IPS DF 4.7 (cell line): ENCODE data around the gene LIMS4.
"Not testable (repeated sequence)": the region's sequence is repeated elsewhere in the genome, so short reads cannot be mapped to it uniquely, and the experiment has no call there.

ENCODE experiments used
- DNase-seq: peaks from one replicate; pipeline ENCODE4 v3.0.0-alpha.2; 2013; ENCODE audit warnings: low spot score; ENCODE audit errors: extremely low read depth

Gene LIMS4

GRCh38 chr2:110450951-110451350, 21.7 kb downstream of the LIMS4 start:
- DNase-seq, result not testable (repeated sequence)

DNA sequence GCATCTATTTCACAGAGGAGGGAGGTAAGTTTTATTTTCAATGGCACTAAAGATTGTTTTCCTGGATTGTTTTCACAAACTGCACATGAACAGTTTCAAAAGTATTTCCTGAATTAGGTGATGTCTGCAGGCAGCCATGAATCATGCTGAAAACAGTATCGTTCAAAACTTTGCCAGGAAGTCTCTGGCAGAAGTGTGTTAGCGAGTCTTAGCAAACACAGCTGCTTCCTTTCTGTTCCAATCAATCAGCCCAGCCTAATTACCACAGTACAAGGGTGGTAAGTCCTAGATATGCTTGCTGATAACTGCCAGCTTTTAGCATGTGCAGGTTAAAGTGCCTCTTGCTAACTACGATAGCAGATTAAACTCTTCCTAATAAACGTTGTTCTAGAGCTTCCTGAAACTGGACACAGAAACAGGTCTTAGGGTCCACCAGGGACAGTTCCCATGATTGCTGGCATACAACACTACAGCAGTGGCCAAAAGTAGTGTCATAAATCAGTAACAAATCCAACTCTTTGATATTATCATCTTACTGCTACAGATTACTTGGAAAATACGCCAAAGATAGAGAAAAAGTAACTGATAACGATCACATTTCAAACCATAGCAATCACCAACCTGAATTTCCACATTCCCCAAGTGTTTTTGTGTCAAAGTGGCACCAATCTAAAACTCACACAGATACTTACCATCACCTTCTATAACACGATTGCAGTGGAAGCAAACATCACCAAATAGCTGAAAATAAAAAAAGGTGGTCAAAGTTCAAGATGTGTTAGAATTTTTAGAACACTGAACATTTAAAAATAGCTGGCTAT, 23.3 kb downstream of the LIMS4 start:
- DNase-seq, result not testable (repeated sequence)

- not testable (repeated sequence) for DNase-seq
These were observed 26.0 kb downstream of the LIMS4 start for GRCh38 chr2:110446644-110447043.

DNA sequence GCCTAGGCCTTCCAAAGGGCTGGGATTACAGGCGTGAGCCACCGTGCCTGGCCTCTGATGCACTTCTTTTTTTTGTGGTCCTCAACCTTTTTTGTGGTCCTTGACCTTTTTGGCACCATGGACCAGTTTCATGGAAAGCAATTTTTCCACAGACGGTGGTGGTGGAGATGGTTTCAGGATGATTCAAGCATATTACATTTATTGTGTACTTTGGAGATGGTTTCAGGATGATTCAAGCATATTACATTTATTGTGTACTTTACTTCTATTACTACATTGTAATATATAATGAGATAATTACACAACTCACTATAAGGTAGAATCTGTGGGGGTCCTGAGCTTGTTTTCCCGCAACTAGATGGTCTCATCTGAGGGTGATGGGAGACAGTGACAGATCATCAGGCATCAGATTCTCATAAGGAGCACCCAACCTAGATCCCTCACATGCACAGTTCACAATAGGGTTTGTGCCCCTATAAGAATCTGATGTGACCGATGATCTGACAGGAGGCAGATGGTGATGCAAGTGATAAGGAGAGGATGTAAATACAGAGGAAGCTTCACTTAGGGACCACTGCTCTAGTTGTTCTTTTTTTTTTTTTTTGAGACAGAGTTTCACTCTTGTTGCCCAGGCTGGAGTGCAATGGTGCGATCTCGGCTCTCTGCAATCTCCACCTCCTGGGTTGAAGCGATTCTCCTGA, 29.2 kb downstream of the LIMS4 start:
- DNase-seq, result not testable (repeated sequence)

DNA sequence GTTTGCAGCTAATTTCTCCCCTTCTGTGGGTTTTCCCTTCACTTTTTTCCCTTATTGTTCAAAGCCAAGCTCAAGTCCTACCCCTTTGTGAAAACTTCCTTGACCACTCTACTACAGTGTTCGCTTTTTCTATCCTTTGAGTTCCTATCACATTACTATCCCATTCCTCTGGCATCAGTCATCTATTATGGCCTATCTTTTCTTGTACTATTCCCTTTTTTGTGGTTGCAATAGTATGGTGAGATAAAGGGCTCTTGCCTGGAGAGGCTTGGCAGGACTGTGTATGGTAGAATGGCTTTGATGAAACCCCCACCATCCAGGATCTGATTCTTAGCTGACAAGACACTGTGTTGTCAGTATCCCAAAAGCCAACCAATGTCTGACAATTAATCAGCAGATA, 30.7 kb downstream of the LIMS4 start:
- not testable (repeated sequence) for DNase-seq

GRCh38 chr2:110434565-110434964, 38.1 kb downstream of the LIMS4 start:
- DNase-seq, result not testable (repeated sequence)

- not testable (repeated sequence) for DNase-seq
These were observed 46.9 kb downstream of the LIMS4 start for GRCh38 chr2:110425725-110426124.

DNA sequence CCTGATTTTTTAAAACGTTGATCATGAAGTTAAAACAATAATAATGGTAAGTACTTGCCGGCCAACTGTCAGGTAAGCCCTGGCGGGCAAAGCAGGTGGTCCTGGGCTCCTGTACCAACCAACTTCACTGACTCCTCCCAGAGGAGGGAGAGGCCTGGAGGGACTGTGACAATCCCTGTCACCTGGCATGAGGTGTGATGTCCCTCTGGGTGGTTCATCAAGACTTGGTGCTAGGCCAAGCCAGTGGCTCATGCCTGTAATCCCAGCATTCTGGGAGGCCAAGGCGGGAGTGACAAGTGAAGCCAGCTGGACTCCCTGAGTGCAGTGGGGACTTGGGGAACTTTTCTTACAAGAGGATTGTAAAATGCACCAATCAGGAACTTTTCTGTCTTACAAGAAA, 48.2 kb downstream of the LIMS4 start:
- not testable (repeated sequence) for DNase-seq

- DNase-seq, result not testable (repeated sequence)
These were observed 49.0 kb downstream of the LIMS4 start for GRCh38 chr2:110423574-110423962.

GRCh38 chr2:110422852-110423573, 49.6 kb downstream of the LIMS4 start:
- DNase-seq, result not testable (repeated sequence)

DNA sequence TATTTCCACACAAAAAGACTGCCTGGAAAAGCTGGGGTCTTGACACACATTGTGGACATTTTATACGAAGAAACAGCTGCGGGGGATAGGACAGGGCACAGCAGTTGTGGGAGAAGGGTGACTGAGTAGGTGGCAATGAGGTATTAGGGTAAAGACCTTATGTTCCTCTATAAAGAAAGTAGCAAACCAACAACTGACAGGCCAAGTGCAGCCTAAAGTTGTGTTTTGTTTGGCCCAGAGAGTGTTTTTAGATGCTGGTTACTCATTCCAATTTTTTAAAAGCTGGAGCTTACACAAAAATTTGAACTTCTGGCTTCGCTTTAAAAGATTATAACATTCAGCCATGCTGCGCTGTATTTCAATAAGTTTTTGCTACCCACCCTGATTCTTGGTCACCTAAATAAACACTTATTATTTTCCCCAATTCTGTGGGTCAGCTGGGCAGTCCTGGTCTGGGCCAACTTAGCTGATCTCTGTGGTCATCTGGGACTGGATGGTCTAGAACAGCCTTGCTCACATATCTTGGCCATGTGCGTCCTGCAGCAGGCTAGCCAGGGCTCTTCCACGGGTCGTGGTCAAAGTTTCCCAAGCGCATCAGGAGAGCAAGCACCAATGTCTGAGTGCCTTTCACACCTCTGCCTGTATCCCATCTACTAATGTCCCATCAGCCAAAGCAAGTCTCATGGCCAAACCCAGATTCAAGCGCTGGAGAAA, 51.8 kb downstream of the LIMS4 start:
- not testable (repeated sequence) for DNase-seq

DNA sequence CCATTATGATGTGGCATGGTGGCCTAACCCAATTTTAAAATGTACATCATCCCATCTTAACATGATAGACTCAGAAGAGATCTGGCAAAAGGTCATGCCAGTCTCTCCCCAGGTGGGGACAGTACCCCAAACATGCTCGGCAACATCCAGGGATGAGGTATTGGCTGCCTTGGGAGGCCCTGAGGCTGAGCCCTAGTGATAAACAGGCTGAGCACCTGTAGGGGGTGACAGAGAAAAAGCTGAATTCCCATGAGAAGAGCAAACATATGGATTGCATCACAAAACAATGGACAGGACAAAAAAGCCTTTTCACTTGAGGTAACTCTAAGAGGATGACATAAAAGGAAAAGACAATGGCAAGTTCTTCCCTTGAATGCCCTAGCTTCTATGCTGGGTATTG, 65.5 kb downstream of the LIMS4 start:
- not testable (repeated sequence) for DNase-seq

- not testable (repeated sequence) for DNase-seq
These were observed 67.6 kb downstream of the LIMS4 start for GRCh38 chr2:110404988-110405387.

DNA sequence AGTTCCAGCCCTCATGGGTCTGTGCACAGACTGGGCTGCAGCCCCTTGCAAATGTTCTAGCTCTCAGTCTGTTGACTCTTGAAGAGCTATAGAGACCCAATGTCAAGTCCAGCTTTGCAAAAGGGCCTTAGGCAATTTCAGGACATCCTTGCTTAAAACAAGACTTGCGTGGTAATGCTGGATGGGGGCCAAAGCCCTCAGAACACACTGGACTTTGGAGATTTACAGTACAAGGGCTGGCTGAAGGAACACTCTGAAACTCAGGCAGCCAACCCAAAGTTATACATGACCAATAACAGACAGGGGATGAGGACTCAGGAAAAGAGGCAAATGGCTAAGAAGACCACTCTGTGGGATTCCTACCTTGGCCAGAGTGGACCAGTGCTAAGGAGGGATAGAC, 68.4 kb downstream of the LIMS4 start:
- DNase-seq, result not testable (repeated sequence)

DNA sequence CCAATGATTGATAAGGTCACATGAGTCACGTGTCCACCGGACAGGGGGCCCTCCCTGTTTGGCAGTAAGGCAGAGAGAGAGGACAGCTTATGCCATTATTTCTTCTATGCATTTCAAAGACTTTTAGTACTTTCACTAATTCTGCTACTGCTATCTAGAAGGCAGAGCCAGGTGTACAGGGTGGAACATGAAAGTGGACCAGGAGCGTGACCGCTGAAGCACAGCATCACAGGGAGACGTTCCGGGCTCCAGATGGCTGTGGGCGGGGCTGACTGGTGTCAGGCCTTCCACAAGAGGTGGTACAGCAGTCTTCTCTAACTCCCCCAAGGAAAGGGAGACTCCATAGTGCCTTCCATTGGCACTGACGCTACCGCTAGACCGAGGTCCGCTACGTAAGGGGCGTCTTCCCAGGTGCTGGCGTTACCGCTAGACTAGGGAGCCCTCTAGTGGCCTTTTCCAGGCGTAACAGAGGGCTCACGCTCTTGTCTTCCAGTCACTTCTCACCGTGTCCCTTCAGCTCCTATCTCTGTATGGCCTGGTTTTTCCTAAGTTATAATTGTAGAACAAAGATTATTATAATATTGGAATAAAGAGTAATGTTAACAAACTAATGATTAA, 71.5 kb downstream of the LIMS4 start:
- DNase-seq, result not testable (repeated sequence)

DNA sequence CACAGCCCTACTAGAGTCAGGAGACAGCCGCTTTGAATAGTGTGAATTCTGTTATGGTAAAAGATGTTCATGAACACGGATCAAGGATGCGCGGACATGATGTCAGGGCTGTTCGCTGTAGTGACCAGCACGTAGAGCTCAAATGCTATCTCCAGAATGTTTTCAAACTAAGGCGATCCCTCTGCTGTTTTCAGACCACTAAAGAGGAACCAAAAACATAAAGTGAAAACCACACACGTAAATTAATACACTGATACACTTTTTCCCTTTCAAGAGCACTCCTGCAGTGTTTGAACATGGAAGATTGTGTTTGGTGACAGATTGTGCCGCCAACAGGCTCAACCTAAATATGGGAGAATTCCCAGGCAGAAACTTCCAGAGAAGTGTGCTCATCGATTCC, 73.2 kb downstream of the LIMS4 start:
- not testable (repeated sequence) for DNase-seq

DNA sequence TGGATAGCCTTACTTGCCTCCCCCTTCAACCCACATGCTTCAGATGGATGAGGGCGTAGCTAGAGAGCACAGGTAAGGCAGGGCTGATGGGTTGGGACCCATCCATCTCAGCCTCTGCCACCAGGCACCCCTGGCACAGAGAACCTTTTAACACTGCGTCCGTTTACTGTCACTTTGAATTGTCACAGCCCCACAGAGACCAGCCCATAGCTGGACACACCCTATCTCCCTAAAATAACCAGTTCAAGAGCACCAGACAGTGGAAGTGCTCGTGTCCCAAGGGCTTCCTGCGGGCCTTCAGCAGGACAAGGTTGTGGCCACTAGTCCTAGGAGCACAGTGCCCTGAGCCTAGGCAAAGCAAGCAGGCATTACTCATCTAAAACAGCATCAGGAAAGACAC, 76.6 kb downstream of the LIMS4 start:
- DNase-seq, result not testable (repeated sequence)
